ENCODE measurements around the gene SLC35D3. TPM values are rescaled to one million over a fixed set of nuclear protein-coding genes. Genes with fewer than 3 reads are reported as not detected.

Gene SLC35D3
- total and polyA plus RNA-seq, 10 of the 15 experiments (the other 5 are each of a cell fraction or from before 2014, with no cell fraction given), result not detected

GRCh38 chr6:136889271-136890193 lies 32.6 kb upstream of the SLC35D3 start (continued):
- no peak for TF ChIP-seq MTA2 (IDR thresholded peaks at IDR 0.05; ENCODE audit: low read depth)
- no peak for TF ChIP-seq BCL3 (IDR thresholded peaks at IDR 0.05; ENCODE audit: borderline replicate concordance, insufficient read depth, low read depth, low read length, poor library complexity, severe bottlenecking)

- FAIRE-seq, result no peak
- H3K9me3 ChIP-seq (replicated peaks; ENCODE audit: control insufficient read depth, insufficient read depth, low read length), result no peaks in the 10 kb centered on the region
- ChIA-PET SMC1A (ENCODE audit: uncharacterized antibody, unreplicated experiment) (interaction anchor here (0.6 to 3.2 kb wide), 5 partner anchors 13 to 246 kb away, joined by 3 to 8 read pairs (median 3); no protein-coding TSS in a partner anchor), POLR2A (interaction anchor here (0.5 to 0.6 kb wide), 3 partner anchors 30 to 675 kb away, joined by 3 to 4 read pairs (median 3); no protein-coding TSS in a partner anchor), RAD21 (ENCODE audit: unreplicated experiment) (interaction anchor here (1.4 kb wide), 1 partner anchor 98 kb away, joined by 5 read pairs; the partner anchor contains the start of gene MAP3K5), CTCF (interaction anchor here (0.5 to 1.6 kb wide), 4 partner anchors 29 to 246 kb away, joined by 3 read pairs; no protein-coding TSS in a partner anchor)
- in situ Hi-C loops (cut with MboI) (no loop called here), intact Hi-C loops (cut with micrococcal nuclease; ENCODE audit: unreplicated experiment) (no loop called here)
- H3K36me3 ChIP-seq (ENCODE audit: control insufficient read depth in 2 of 2, insufficient read depth in 2 of 2, low read length in 1 of 2), result no peaks in the 10 kb centered on the region
- WGBS (ENCODE audit: insufficient coverage, insufficient replicate concordance, low lambda C conversion rate, missing lambda C conversion rate), result 88% methylated on average over 4 of the region's 4 CpGs
- no peak overlapping the region for H2AFZ ChIP-seq (ENCODE audit: control insufficient read depth, low read depth, low read length)
- H4K20me1 ChIP-seq (ENCODE audit: control insufficient read depth, insufficient read depth), result no peaks in the 10 kb centered on the region
- no peak for DNase-seq (ENCODE audit: low read depth, low spot score)
- BruUV-seq (replicated peaks), result no TSS peak
- H3K4me1 ChIP-seq (ENCODE audit: control insufficient read depth, insufficient read depth, low read length), result peaks cover 3% of the 10 kb centered on the region; the same call in 1 of the 2 replicates
- ATAC-seq, result peak; percentile 62; the same call in 2 of the 3 replicates
- H3K9ac ChIP-seq (ENCODE audit: control insufficient read depth, insufficient read depth, low read length), result no peak overlapping the region
- no peak overlapping the region for H3K4me3 ChIP-seq
- H3K4me2 ChIP-seq (ENCODE audit: control insufficient read depth, insufficient read depth), result no peak overlapping the region
- H3K79me2 ChIP-seq (ENCODE audit: control insufficient read depth, insufficient read depth, low read length), result no peaks in the 10 kb centered on the region
- no peak overlapping the region for H3K27ac ChIP-seq (ENCODE audit: control insufficient read depth, insufficient read depth)
- H3K27me3 ChIP-seq (replicated peaks in 1 of 2; ENCODE audit: control insufficient read depth in 2 of 2, insufficient read depth in 2 of 2, low read length in 1 of 2), result no peaks in the 10 kb centered on the region
- TF ChIP-seq TBL1XR1 (IDR thresholded peaks at IDR 0.05; ENCODE audit: low read depth, low read length), result no peak
- no peak for TF ChIP-seq SIX5 (IDR thresholded peaks at IDR 0.05; ENCODE audit: low read depth, low read length, severe bottlenecking)
- no peak for TF ChIP-seq SMAD1 (IDR thresholded peaks at IDR 0.05; ENCODE audit: low read depth, partially characterized antibody)
- no peak for TF ChIP-seq ZBTB33 (IDR thresholded peaks at IDR 0.05)
- TF ChIP-seq ETV6 (conservative IDR thresholded peaks at IDR 0.05 in 1 of 2, IDR thresholded peaks at IDR 0.05 in 1 of 2; ENCODE audit: borderline replicate concordance in 1 of 2, low read depth in 1 of 2), result no peak
- no peak for TF ChIP-seq SKIL (IDR thresholded peaks at IDR 0.05; ENCODE audit: low read depth, poor library complexity, severe bottlenecking)
- TF ChIP-seq NKRF (conservative IDR thresholded peaks at IDR 0.05), result no peak
- no peak for TF ChIP-seq LARP7 (IDR thresholded peaks at IDR 0.05)
- TF ChIP-seq KAT2A (conservative IDR thresholded peaks at IDR 0.05; ENCODE audit: control insufficient read depth, low read depth, low read length), result no peak
Observed at GRCh38 chr6:136890194-136890839, 31.8 kb upstream of the SLC35D3 start.

All from GM12878 (cell line).